WTC11 (cell line): ENCODE results near the gene ARHGEF28. TPM values are rescaled to one million over a fixed set of nuclear protein-coding genes. Genes with fewer than 3 reads are reported as not detected.

Experiments used
- ATAC-seq: fragments of 200-7000 bp; cut with Tn5 transposase; 2 replicates; pipeline ENCODE4 v1.10.0; 2021; ENCODE audit warnings: mild to moderate bottlenecking, moderate library complexity
- CTCF ChIA-PET: fragments of 300-600 bp; sonication (Branson Sonifier 250); formaldehyde crosslinking; loops from one replicate; lab custom pipeline; 2021; ENCODE audit warnings: antibody characterized with exemption; lab: Charles Lee
- POLR2A ChIA-PET: fragments of 350-600 bp; sonication (Branson Sonifier 250); formaldehyde crosslinking; loops from one replicate; lab custom pipeline; 2021; ENCODE audit warnings: antibody characterized with exemption; lab: Charles Lee
- DNase-seq: peaks from one replicate; pipeline ENCODE4 v3.0.0; 2021; ENCODE audit warnings: low spot score
- H3K27ac Mint-ChIP-seq: 2 replicates; pipeline ENCODE4 v1.8.0; 2021; ENCODE audit warnings: mixed read lengths
- H3K27me3 Mint-ChIP-seq: 2 replicates; pipeline ENCODE4 v1.8.0; 2021; ENCODE audit warnings: low read depth, mild to moderate bottlenecking, moderate library complexity, mixed read lengths
- H3K36me3 Mint-ChIP-seq: 2 replicates; pipeline ENCODE4 v1.8.0; 2021; ENCODE audit warnings: mixed read lengths
- H3K4me1 Mint-ChIP-seq: 2 replicates; pipeline ENCODE4 v1.8.0; 2022; ENCODE audit warnings: mixed read lengths
- H3K4me3 Mint-ChIP-seq: 2 replicates; pipeline ENCODE4 v1.8.0; 2021; ENCODE audit warnings: mild to moderate bottlenecking, moderate library complexity, mixed read lengths
- H3K9me3 Mint-ChIP-seq: 2 replicates; pipeline ENCODE4 v1.8.0; 2021; ENCODE audit warnings: mixed read lengths
- CREM ChIP-seq: sonication (generic); formaldehyde crosslinking; IDR thresholded peaks from 2 replicates; pipeline ENCODE4 v1.8.1; 2022; ENCODE audit warnings: mild to moderate bottlenecking, missing genetic modification reagents, moderate library complexity
- EMX1 ChIP-seq: fragments of 250-450 bp; sonication (Bioruptor Pico); IDR thresholded peaks from 2 replicates; pipeline ENCODE4 v1.8.0; 2021; ENCODE audit warnings: mild to moderate bottlenecking
- FOXK1 ChIP-seq: sonication (generic); formaldehyde crosslinking; IDR thresholded peaks from 2 replicates; pipeline ENCODE4 v1.8.0; 2022; ENCODE audit warnings: mild to moderate bottlenecking, moderate library complexity, missing genetic modification reagents
- IRF2 ChIP-seq: sonication (generic); formaldehyde crosslinking; IDR thresholded peaks from 2 replicates; pipeline ENCODE4 v1.8.0; 2022; ENCODE audit warnings: low read depth, missing genetic modification reagents, borderline replicate concordance
- JUN ChIP-seq: sonication (generic); formaldehyde crosslinking; IDR thresholded peaks from 2 replicates; pipeline ENCODE4 v1.8.0; 2023; ENCODE audit warnings: mild to moderate bottlenecking, missing genetic modification reagents
- NR3C1 ChIP-seq: sonication (generic); formaldehyde crosslinking; conservative IDR thresholded peaks from 2 replicates; pipeline ENCODE4 v1.8.1; 2023; ENCODE audit warnings: low read depth, mild to moderate bottlenecking, missing genetic modification reagents
- PRRX2 ChIP-seq: fragments of 250-450 bp; sonication (Bioruptor Pico); IDR thresholded peaks from 2 replicates; pipeline ENCODE4 v1.8.0; 2021; ENCODE audit warnings: mild to moderate bottlenecking
- SMAD4 ChIP-seq: sonication (generic); formaldehyde crosslinking; IDR thresholded peaks from 2 replicates; pipeline ENCODE4 v1.8.0; 2022; ENCODE audit warnings: mild to moderate bottlenecking, missing genetic modification reagents
- SP1 ChIP-seq: sonication (generic); formaldehyde crosslinking; conservative IDR thresholded peaks from 2 replicates; pipeline ENCODE4 v1.8.1; 2022; ENCODE audit warnings: missing genetic modification reagents
- ZBTB43 ChIP-seq: sonication (generic); formaldehyde crosslinking; IDR thresholded peaks from 2 replicates; pipeline ENCODE4 v1.8.1; 2023; ENCODE audit warnings: mild to moderate bottlenecking, missing genetic modification reagents
- ZNF121 ChIP-seq: sonication (generic); formaldehyde crosslinking; IDR thresholded peaks from 2 replicates; pipeline ENCODE4 v1.8.0; 2023; ENCODE audit warnings: missing genetic modification reagents
- ZNF138 ChIP-seq: sonication (generic); formaldehyde crosslinking; conservative IDR thresholded peaks from 2 replicates; pipeline ENCODE4 v1.8.1; 2022; ENCODE audit warnings: mild to moderate bottlenecking, moderate library complexity, missing genetic modification reagents
- ZNF219 ChIP-seq: sonication (generic); formaldehyde crosslinking; IDR thresholded peaks from 2 replicates; pipeline ENCODE4 v1.8.0; 2023; ENCODE audit warnings: missing genetic modification reagents, mild to moderate bottlenecking, borderline replicate concordance
- ZNF423 ChIP-seq: fragments of 250-450 bp; sonication (Bioruptor Pico); IDR thresholded peaks from 2 replicates; pipeline ENCODE4 v2.1.2; 2022; ENCODE audit warnings: mild to moderate bottlenecking, moderate library complexity
- ZNF425 ChIP-seq: fragments of 250-450 bp; sonication (Bioruptor Pico); conservative IDR thresholded peaks from 2 replicates; pipeline ENCODE4 v1.9.0; 2021; ENCODE audit warnings: mild to moderate bottlenecking
- total RNA-seq: library from RNA; stranded (reverse); gene quantifications from 3 replicates; pipeline ENCODE4 v1.2.3, GENCODE V29; 2021
- TF ChIP-seq, protein P1 (sequence below): fragments of 250-450 bp; sonication (Bioruptor Pico); IDR thresholded peaks from 2 replicates; pipeline ENCODE4 v1.9.0; 2021; ENCODE audit warnings: mild to moderate bottlenecking, borderline replicate concordance

Gene ARHGEF28
- total RNA-seq, 1 experiment from 2014 or later = 0.96 TPM

- ChIA-PET CTCF (interaction anchor here (1.8 kb wide), 1 partner anchor 157 kb away, joined by 6 read pairs; no protein-coding TSS in a partner anchor), POLR2A (no interaction called here)
- DNase-seq (no peak), ATAC-seq (no peak; the same call in 1 of the 2 replicates)
- no peaks in the 10 kb centered on the region for H3K9me3 Mint-ChIP-seq
- no peaks in the 10 kb centered on the region for H3K36me3 Mint-ChIP-seq
- H3K4me3 Mint-ChIP-seq = no peak overlapping the region
- TF ChIP-seq ZNF219 (no peak), NR3C1 (CRISPR knock-in tag) (no peak), SP1 (CRISPR knock-in tag) (no peak), CREM (no peak), FOXK1 (CRISPR knock-in tag) (no peak), IRF2 (CRISPR knock-in tag) (no peak), JUN (CRISPR knock-in tag) (no peak), PRRX2 (CRISPR knock-in tag) (no peak), SMAD4 (CRISPR knock-in tag) (no peak), ZNF138 (CRISPR knock-in tag) (no peak), ZNF121 (CRISPR knock-in tag) (no peak), ZNF423 (CRISPR knock-in tag) (no peak), ZNF425 (CRISPR knock-in tag) (no peak), EMX1 (CRISPR knock-in tag) (no peak)
- TF ChIP-seq, protein P1, sequence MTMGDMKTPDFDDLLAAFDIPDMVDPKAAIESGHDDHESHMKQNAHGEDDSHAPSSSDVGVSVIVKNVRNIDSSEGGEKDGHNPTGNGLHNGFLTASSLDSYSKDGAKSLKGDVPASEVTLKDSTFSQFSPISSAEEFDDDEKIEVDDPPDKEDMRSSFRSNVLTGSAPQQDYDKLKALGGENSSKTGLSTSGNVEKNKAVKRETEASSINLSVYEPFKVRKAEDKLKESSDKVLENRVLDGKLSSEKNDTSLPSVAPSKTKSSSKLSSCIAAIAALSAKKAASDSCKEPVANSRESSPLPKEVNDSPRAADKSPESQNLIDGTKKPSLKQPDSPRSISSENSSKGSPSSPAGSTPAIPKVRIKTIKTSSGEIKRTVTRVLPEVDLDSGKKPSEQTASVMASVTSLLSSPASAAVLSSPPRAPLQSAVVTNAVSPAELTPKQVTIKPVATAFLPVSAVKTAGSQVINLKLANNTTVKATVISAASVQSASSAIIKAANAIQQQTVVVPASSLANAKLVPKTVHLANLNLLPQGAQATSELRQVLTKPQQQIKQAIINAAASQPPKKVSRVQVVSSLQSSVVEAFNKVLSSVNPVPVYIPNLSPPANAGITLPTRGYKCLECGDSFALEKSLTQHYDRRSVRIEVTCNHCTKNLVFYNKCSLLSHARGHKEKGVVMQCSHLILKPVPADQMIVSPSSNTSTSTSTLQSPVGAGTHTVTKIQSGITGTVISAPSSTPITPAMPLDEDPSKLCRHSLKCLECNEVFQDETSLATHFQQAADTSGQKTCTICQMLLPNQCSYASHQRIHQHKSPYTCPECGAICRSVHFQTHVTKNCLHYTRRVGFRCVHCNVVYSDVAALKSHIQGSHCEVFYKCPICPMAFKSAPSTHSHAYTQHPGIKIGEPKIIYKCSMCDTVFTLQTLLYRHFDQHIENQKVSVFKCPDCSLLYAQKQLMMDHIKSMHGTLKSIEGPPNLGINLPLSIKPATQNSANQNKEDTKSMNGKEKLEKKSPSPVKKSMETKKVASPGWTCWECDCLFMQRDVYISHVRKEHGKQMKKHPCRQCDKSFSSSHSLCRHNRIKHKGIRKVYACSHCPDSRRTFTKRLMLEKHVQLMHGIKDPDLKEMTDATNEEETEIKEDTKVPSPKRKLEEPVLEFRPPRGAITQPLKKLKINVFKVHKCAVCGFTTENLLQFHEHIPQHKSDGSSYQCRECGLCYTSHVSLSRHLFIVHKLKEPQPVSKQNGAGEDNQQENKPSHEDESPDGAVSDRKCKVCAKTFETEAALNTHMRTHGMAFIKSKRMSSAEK (CRISPR knock-in tag) = no peak
- H3K27me3 Mint-ChIP-seq = no peaks in the 10 kb centered on the region
- H3K4me1 Mint-ChIP-seq = peaks cover 19% of the 10 kb centered on the region
- H3K27ac Mint-ChIP-seq = no peak overlapping the region
Measured at GRCh38 chr5:73748510-73749400, 122.8 kb downstream of the ARHGEF28 start.

DNA sequence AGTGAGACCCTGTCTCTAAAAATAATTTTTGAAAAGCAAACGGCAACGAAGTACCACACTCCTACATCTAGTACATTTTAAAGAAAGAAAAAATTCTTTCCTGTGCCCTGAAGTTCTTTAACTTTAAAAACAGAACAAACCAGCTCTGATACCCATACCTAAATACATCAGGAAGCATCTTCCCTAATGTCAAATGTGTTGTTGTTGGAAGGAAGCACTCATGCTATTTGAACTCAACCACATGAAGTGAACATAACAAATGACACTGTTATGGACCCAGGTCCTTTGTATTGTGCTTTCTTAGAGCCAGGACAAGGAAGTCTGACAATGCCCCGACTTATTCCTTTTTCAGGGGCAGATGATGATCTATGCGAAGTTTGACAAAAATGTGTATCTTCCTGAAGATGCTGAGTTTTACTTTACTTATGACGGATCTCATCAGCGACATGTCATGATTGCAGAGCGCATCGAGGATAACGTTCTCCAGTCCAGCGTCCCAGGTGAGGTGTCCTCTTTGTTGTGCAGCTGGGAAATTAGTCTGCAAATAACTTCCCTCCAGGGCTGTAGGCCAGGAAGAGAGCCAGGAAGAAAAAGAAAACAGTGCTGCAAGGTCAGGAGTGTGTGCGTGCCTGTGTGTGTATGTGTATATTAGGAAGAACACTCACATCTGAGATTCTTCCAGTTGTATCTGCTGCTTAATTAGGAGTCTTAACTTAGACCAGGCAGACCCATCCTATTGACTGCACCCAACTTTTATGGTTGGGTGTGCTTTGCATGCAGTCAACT lies 123.7 kb downstream of the ARHGEF28 start:
- no peaks in the 10 kb centered on the region for H3K9me3 Mint-ChIP-seq
- peaks cover 19% of the 10 kb centered on the region for H3K4me1 Mint-ChIP-seq
- H3K27ac Mint-ChIP-seq = no peak overlapping the region
- H3K36me3 Mint-ChIP-seq = no peaks in the 10 kb centered on the region
- DNase-seq (no peak), ATAC-seq (no peak)
- no peaks in the 10 kb centered on the region for H3K27me3 Mint-ChIP-seq
- H3K4me3 Mint-ChIP-seq = no peak overlapping the region
- ChIA-PET POLR2A (interaction anchor here (0.6 kb wide), 1 partner anchor 85 kb away, joined by 5 read pairs; no protein-coding TSS in a partner anchor), CTCF (no interaction called here)
- no peak for TF ChIP-seq ZBTB43 (CRISPR knock-in tag)
